ENCODE results near the gene ZNF428. TPM values are rescaled to one million over a fixed set of nuclear protein-coding genes. Genes with fewer than 3 reads are reported as not detected.

ZNF428 gene
- polyA plus RNA-seq, 1 donor = 56.5 TPM

- no peak for DNase-seq (ENCODE audit: low read depth)
Measured at GRCh38 chr19:43562226-43562697, 57.2 kb downstream of the ZNF428 start.

- no peak for DNase-seq (ENCODE audit: low read depth)
Measured at GRCh38 chr19:43561139-43561970, 58.1 kb downstream of the ZNF428 start.

GRCh38 chr19:43560687-43561086 is 58.7 kb downstream of the ZNF428 start:
- no peak for DNase-seq (ENCODE audit: low read depth)

Other genes starting within 250 kb of the ZNF428 start
- not detected for gene TEX101, start 204.7 kb downstream of the ZNF428 start, polyA plus RNA-seq (ENCODE audit: insufficient read length)
- gene LYPD3, start 154.0 kb downstream of the ZNF428 start, polyA plus RNA-seq (ENCODE audit: insufficient read length) = 0.67 TPM
- 3.4 TPM for gene PHLDB3, start 114.9 kb downstream of the ZNF428 start, polyA plus RNA-seq (ENCODE audit: insufficient read length)
- gene ETHE1, start 92.4 kb downstream of the ZNF428 start, polyA plus RNA-seq (ENCODE audit: insufficient read length) = 12.5 TPM
- gene ZNF575, start 86.4 kb downstream of the ZNF428 start, polyA plus RNA-seq (ENCODE audit: insufficient read length) = 3.0 TPM
- 28.9 TPM for gene XRCC1, start 44.1 kb downstream of the ZNF428 start, polyA plus RNA-seq (ENCODE audit: insufficient read length)
- gene PINLYP, start 43.8 kb downstream of the ZNF428 start, polyA plus RNA-seq (ENCODE audit: insufficient read length) = 5.1 TPM
- gene IRGQ, start 23.5 kb downstream of the ZNF428 start, polyA plus RNA-seq (ENCODE audit: insufficient read length) = 12.4 TPM
- gene ZNF576, start 23.0 kb downstream of the ZNF428 start, polyA plus RNA-seq (ENCODE audit: insufficient read length) = 10.2 TPM
- 0.71 TPM for gene SRRM5, start 7.5 kb downstream of the ZNF428 start, polyA plus RNA-seq (ENCODE audit: insufficient read length)
- 7.0 TPM for gene CADM4, start 20.2 kb upstream of the ZNF428 start, polyA plus RNA-seq (ENCODE audit: insufficient read length)
- gene PLAUR, start 50.5 kb upstream of the ZNF428 start, polyA plus RNA-seq (ENCODE audit: insufficient read length) = 5.3 TPM
- not detected for gene IRGC, start 96.4 kb upstream of the ZNF428 start, polyA plus RNA-seq (ENCODE audit: insufficient read length)
- gene SMG9, start 135.3 kb upstream of the ZNF428 start, polyA plus RNA-seq (ENCODE audit: insufficient read length) = 34.3 TPM
- gene KCNN4, start 161.3 kb upstream of the ZNF428 start, polyA plus RNA-seq (ENCODE audit: insufficient read length) = 0.51 TPM
- gene LYPD5, start 182.8 kb upstream of the ZNF428 start, polyA plus RNA-seq (ENCODE audit: insufficient read length) = 0.34 TPM
- gene ZNF283, start 207.7 kb upstream of the ZNF428 start, polyA plus RNA-seq (ENCODE audit: insufficient read length) = 9.7 TPM

Data from forelimb muscle (tissue), 1 donor.